SHP77 (cell line): ENCODE data around the gene BTD.

Source experiments
- DNase-seq, 2 experiments: peaks; one replicate each; lab custom pipeline; 2025; lab: John Stamatoyannopoulos, UW

Gene BTD

DNA sequence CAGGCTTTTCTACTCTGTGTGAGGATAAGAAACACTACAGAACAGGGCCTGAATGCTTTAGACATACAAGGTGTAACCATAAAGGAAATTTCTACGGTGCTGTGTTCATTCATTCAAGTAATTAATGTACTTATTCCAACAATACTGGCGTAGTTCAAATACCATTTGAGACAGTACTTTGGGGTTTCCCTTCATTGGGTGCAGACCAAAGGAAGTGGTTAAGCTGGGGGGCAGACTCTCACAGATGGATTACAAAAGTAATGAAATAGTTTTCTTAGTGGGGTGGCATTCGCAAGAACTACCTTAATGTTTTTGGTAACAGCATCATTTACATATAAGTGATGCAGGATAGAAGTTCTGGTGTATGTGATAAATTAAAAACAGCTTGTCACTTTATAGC lies 65.9 kb downstream of the BTD start:
- DNase-seq, result no peak

- DNase-seq, result no peak
These were observed 72.0 kb downstream of the BTD start for GRCh38 chr3:15673536-15673935.

DNA sequence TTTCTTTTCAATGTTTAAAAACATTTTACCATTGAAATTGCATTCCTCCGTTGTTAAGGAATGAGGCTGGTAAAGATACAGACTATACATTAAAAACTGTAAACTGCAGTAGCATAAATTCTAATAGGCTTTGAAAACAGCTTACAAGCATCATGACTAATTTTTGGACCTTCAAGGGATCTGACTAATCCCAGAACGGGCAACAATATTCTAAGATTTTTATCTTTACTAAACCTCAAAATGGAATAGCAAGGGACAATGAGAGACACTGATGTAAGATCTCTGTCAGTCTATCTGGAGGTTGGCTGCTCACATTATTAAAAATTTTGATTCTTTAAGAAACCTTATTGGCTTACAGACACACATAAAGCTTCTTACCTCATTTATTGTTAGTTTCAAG lies 74.7 kb downstream of the BTD start:
- no peak for DNase-seq

DNA sequence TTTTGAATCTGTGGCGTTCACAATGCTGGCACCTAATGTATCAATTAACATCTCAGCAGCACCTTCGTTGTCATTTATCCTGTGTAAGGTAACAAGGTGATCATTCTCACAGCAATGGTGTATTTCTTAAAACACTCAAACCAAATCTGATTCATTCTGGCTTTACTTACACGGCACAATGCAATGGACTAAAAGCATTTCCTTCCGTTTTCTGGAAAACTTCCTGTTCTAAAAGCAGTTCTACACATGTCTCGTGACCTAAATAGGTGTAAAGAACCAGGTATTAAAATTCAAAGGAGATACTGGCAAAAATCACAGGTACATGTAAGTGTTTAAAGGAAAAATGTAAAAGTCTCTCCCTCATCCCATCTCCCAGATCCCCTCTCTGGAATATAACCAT lies 77.8 kb downstream of the BTD start:
- DNase-seq, result no peak

DNA sequence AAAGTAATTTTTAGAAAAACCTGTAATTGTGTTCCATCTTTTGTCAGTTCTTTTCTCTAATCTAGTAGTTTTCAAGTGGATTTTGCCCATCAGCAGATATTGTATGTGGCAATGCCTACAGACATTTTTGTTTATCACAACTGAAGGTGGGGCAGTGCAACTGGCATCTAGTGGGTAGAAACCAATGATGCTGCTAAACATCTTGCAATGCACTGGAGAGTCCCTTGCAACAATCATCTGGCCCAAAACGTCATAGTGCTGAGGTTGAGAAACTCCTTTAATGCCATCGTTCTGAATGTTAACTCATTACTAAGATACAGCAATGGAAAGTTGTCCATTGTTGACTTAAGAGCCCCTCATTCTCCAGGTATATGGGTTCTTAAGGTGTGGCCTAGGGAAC lies 80.1 kb downstream of the BTD start:
- DNase-seq, result no peak

GRCh38 chr3:15682561-15683185 lies 81.1 kb downstream of the BTD start:
- no peak for DNase-seq

- DNase-seq, result no peak
These were observed 81.7 kb downstream of the BTD start for GRCh38 chr3:15683253-15683652.

DNA sequence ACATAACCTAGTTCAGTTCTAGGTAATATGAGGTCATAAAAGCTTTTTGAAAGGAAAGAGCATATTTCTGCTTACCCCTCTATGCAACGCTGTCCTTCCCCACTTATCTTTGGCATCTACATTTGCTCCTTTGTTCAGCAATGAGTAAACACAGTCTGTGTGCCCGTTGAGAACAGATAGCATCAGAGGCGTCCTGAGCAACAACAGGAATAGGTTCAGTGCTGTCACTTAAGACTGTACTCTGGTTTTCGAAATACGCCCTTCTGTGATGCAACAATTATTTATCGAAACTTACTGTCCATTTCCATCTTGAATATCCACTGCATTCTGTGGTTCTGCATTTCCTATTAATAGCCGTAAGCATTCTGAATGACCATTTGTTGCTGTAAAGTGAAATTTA lies 84.4 kb downstream of the BTD start:
- no peak for DNase-seq

DNA sequence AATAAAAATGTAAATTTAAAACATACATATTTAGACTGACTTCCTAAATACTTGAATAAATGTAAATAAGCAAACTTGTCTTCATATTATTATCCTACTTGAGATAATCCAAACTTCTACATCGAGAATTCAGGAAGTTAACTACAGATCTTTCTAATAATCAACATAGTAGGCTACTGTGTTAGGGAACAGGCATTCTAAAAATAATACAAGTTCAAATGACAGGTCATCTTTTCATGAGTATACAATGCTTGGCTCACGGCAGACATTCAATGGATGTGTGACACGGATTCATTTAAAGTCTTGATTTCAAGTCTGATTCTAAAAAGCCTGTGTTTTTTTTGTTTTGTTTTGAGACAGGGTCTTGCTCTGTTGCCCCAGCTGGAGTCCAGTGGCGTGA lies 88.7 kb downstream of the BTD start:
- DNase-seq, result no peak

GRCh38 chr3:15690748-15691147 lies 89.2 kb downstream of the BTD start:
- no peak for DNase-seq

DNA sequence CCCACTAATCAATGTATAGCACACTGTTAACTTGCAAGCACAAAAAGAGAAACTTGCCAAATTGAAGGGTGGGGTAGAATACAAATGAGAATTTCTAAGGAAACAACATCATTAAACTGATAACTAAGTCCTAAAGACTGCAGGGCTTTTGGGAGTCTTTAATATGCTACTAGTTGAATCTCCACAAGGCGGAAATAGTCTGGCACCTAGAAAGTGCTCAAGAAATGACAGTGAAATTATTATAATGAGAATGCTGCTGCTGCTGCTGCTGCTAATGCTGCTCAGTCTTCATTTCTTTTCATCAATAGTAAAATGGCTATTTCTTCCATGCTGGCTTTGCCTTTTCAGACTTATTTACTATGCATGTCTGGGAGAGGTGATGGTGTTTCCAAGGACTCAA lies 91.8 kb downstream of the BTD start:
- no peak for DNase-seq

- no peak for DNase-seq
These were observed 93.1 kb downstream of the BTD start for GRCh38 chr3:15694628-15695027.
